Stomach (tissue), 9 donors: ENCODE measurements around the gene CHCT1. TPM values are rescaled to one million over a fixed set of nuclear protein-coding genes. Genes with fewer than 3 reads are reported as not detected.
"Not testable (repeated sequence)": the region's sequence is repeated elsewhere in the genome, so short reads cannot be mapped to it uniquely, and the experiment has no call there.

Experiments used
- DNase-seq, 2 donors: peaks; one replicate each; pipeline versions ENCODE4 v3.0.0 to v3.0.0-alpha.2; 2013 to 2019
- H3K27ac ChIP-seq, 5 donors: fragments of 200-600 bp in 4 of 5; sonication (generic) in 4 of 5; one replicate each; pipeline ENCODE4 v1.5.1; 2013 to 2019; ENCODE audit warnings: mild to moderate bottlenecking in 1 of 5, moderate library complexity in 1 of 5
- H3K27me3 ChIP-seq, 3 donors: fragments of 200-600 bp; sonication (generic); one replicate each; pipeline ENCODE4 v1.5.1; 2017 to 2019; ENCODE audit warnings: mixed run types in 1 of 3
- H3K36me3 ChIP-seq, 4 donors: fragments of 200-600 bp; sonication (generic); 1 replicate in 3 of 4; 2 replicates in 1 of 4; pipeline ENCODE4 v1.5.1; 2016 to 2019
- H3K4me1 ChIP-seq, 4 donors: fragments of 200-600 bp; sonication (generic); one replicate each; pipeline ENCODE4 v1.5.1; 2016 to 2019
- H3K4me3 ChIP-seq, 4 donors: fragments of 200-600 bp; sonication (generic) in 3 of 4; one replicate each; pipeline ENCODE4 v1.5.1; 2016 to 2019; ENCODE audit warnings: mild to moderate bottlenecking in 1 of 4
- H3K9me3 ChIP-seq, 4 donors: fragments of 200-600 bp; sonication (generic); one replicate each; pipeline ENCODE4 v1.5.1; 2016 to 2019
- EP300 ChIP-seq: sonication (generic); formaldehyde crosslinking; IDR thresholded peaks from one replicate; pipeline ENCODE4 v1.6.1; 2017; ENCODE audit warnings: antibody characterized with exemption
- POLR2A ChIP-seq, 4 donors: fragments of 450-650 bp; IDR thresholded peaks; one replicate each; pipeline ENCODE4 v1.6.1; 2016; ENCODE audit warnings: antibody characterized with exemption in 4 of 4, control low read depth in 2 of 4, mild to moderate bottlenecking in 1 of 4, moderate library complexity in 1 of 4
- POLR2AphosphoS5 ChIP-seq, 3 donors: sonication (generic); formaldehyde crosslinking; IDR thresholded peaks; one replicate each; pipeline ENCODE4 v1.6.1; 2016; ENCODE audit warnings: antibody characterized with exemption in 3 of 3
- WGBS, 5 donors: extraction: QIAGEN DNeasy Blood & Tissue Kit in 3 of 5; methylation state at CpG; one replicate each; pipeline versions ENCODE4 v1.1.5 to v1.1.7; 2013 to 2018; 5-methylcytosine and 5-hydroxymethylcytosine counted together
- intact Hi-C: fragments of 100-400 bp; cut with DNase I; formaldehyde crosslinking; loops from one replicate; pipeline ENCODE4 v1.15.1; 2023; ENCODE audit warnings: low total_unique reads
- polyA plus RNA-seq, 3 donors: library from polyadenylated mRNA; stranded (reverse); fragments of 200-250 nt; gene quantifications; one replicate each; pipeline ENCODE4 v1.2.3, GENCODE V29; 2013
- total RNA-seq, 5 donors: library from RNA; depleted of rRNA; stranded (reverse); fragments of >200 nt; gene quantifications; one replicate each; pipeline versions ENCODE4 v1.1.0 to v1.2.3, GENCODE V29; 2014 to 2016
- TF ChIP-seq, protein P1 (sequence below), 7 experiments: fragments of 450-650 bp in 4 of 7; fragments of 200-600 bp in 3 of 7; sonication (generic) in 3 of 7; IDR thresholded peaks; one replicate each; pipeline ENCODE4 v1.5.1; 2016 to 2019; ENCODE audit warnings: antibody characterized with exemption in 7 of 7, control low read depth in 2 of 7, mild to moderate bottlenecking in 1 of 7
- donor health status: healthy with polysubstance abuse.
- donor health status: Bipolar disorder and iron deficiency.
- donor health status: healthy.

Gene CHCT1
- total and polyA plus RNA-seq, 8 donors = not detected

DNA sequence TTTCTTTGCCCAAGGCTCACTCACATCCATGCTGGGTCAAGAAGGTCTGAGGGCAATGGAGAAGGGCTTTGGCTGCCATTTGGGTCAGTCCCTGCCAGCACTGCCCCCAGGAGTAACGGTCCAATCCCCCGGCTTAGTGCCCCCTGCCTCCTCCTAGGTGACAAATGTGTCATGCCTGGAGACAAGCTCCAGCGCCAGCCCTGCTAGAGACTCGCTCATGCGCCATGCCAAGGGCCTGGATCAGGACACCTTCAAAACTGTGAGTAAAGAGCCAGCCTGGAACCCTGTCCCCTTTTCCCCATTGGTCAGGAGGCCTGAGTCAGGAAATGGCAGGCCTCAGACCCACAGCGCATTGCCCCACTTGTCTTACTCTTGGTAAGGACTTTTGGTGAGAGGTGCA, 3.3 kb downstream of the CHCT1 start:
- DNase-seq = no peak
- H3K9me3 ChIP-seq = no peaks in the 10 kb centered on the region
- no peaks in the 10 kb centered on the region for H3K36me3 ChIP-seq
- WGBS, 5 donors = 80 to 91% (median 90%) methylated on average over 3 to 6 of the region's 6 CpGs
- TF ChIP-seq POLR2AphosphoS5 (IDR thresholded peaks at IDR 0.05) (no peak), POLR2A (IDR thresholded peaks at IDR 0.05) (no peak), EP300 (no peak)
- TF ChIP-seq, protein P1, sequence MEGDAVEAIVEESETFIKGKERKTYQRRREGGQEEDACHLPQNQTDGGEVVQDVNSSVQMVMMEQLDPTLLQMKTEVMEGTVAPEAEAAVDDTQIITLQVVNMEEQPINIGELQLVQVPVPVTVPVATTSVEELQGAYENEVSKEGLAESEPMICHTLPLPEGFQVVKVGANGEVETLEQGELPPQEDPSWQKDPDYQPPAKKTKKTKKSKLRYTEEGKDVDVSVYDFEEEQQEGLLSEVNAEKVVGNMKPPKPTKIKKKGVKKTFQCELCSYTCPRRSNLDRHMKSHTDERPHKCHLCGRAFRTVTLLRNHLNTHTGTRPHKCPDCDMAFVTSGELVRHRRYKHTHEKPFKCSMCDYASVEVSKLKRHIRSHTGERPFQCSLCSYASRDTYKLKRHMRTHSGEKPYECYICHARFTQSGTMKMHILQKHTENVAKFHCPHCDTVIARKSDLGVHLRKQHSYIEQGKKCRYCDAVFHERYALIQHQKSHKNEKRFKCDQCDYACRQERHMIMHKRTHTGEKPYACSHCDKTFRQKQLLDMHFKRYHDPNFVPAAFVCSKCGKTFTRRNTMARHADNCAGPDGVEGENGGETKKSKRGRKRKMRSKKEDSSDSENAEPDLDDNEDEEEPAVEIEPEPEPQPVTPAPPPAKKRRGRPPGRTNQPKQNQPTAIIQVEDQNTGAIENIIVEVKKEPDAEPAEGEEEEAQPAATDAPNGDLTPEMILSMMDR (IDR thresholded peaks at IDR 0.05) = no peak
- H3K27ac ChIP-seq = no peak overlapping the region
- H3K4me1 ChIP-seq = peaks cover 4 to 15% (median 10%) of the 10 kb centered on the region in 4 donors
- intact Hi-C loops = no loop called here
- H3K27me3 ChIP-seq = no peaks in the 10 kb centered on the region
- H3K4me3 ChIP-seq = no peak overlapping the region

DNA sequence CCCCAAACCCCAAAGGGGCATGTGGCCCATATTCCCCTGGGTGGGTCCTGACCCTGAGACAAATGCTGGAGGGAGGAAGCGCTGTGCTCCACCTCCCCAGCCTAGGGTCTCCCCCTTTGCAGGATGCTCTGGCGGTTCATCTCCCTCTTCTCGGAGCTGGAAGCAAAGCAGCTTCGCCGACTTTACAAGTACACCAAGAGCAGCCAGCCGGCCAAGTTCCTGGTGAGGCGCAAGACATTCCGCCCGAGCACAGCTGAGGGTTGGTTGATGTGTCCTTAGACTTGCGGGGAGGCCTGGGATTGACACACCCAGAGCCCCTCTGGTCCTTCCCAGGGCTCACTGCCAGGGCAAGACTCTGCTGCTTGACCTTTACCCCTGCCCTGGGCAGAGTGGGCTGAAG, 4.3 kb downstream of the CHCT1 start:
- 91 to 93% (median 92%) methylated on average over 6 to 10 of the region's 10 CpGs for WGBS, 5 donors

DNA sequence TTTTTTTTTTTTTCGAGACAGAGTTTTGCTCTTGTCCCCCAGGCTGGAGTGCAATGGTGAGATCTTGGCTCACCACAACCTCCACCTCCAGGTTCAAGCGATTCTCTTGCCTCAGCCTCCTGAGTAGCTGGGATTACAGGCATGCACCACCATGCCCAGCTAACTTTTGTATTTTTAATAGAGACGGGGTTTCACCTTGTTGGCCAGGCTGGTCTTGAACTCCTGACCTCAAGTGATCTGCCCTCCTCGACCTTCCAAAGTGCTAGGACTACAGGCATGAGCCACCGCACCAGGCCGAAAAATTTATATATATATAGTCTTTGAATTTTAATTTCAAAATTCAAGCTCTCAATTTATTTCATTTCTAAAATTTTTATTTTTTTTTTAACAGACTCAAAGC, 6.2 kb downstream of the CHCT1 start:
- H3K36me3 ChIP-seq, H3K4me1 ChIP-seq, H3K4me3 ChIP-seq, DNase-seq, H3K9me3 ChIP-seq, H3K27me3 ChIP-seq, H3K27ac ChIP-seq, intact Hi-C loops: not testable (repeated sequence)
- 85 to 89% (median 86%) methylated on average over 6 of the region's 6 CpGs for WGBS, 5 donors

More for the DNA sequence above, 4.3 kb downstream of the CHCT1 start:
- Histone ChIP-seq H3K27me3 (no peaks in the 10 kb centered on the region), H3K36me3 (no peaks in the 10 kb centered on the region), H3K4me3 (no peak overlapping the region), H3K9me3 (no peaks in the 10 kb centered on the region), H3K4me1 (peaks cover 0 to 5% (median 4%) of the 10 kb centered on the region in 4 donors), H3K27ac (no peak overlapping the region)
- no peak for DNase-seq
- TF ChIP-seq, protein P1 (IDR thresholded peaks at IDR 0.05) = no peak
- no peak for TF ChIP-seq EP300
- TF ChIP-seq POLR2A (IDR thresholded peaks at IDR 0.05) = no peak
- TF ChIP-seq POLR2AphosphoS5 (IDR thresholded peaks at IDR 0.05) = no peak
- intact Hi-C loops = no loop called here

DNA sequence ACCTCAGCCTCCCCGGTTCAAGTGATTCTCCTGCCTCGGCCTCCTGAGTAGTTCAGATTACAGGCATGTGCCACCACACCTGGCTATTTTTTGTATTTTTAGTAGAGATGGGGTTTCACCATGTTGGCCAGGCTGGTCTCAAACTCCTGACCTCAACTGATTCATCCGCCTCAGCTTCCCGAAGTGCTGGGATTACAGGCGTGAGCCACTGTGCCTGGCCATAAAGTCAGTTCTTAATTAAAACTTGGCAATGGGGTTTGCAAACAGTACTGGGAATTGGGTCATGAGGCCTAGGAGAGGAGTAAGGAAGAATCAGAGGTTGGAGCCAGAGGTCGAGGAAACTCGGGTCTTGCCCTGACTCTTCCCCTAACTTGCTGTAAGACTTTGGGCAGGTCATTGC, 8.3 kb downstream of the CHCT1 start:
- intact Hi-C loops = loop anchor here (10.0 kb wide), 1 partner anchor 296 kb away; no protein-coding TSS in a partner anchor
- not testable (repeated sequence) for H3K9me3 ChIP-seq, DNase-seq

DNA sequence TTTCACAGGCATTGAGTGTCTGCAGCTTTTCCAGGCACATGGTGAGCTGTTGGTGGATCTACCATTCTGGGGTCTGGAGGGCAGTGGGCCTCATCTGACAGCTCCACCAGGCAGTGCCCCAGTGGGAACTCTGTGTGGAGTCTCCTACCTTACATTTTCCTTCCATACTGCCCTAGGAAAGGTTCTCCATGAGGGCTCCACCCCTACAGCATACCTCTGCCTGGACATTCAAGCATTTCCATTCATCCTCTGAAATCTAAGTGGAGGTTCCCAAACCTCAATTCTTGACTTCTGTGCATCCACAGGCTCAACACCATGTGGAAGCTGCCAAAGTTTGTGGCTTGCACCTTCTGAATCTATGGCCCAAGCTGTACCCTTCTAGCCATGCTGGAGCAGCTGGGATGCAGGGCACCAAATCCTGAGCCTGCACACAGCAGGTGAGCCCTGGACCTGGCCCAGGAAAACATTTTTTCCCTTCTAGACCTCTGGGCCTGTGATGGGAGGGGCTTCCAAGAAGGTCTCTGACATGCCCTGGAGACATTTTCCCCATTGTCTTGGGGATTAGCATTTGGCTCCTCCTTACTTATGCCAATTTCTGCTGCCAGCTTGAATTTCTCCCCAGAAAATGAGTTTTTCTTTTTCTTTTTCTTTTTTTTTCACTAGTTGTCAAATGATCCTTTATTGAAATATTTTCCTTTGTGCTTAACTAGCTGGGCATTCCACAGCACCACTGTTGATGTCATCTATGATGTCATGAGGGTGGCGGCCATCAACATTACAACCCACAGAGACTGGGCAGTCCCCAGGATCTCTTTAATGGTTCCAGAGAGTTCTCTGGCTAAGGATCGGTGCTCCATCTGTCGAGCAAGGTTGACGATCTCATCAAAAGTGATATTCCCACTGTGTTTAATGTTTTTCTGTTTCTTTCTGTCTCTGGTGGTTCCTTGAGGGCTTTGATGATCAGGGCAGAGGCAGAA, 11.0 kb downstream of the CHCT1 start:
- H3K4me3 ChIP-seq, H3K9me3 ChIP-seq, H3K27ac ChIP-seq, H3K4me1 ChIP-seq, H3K27me3 ChIP-seq, DNase-seq, H3K36me3 ChIP-seq: not testable (repeated sequence)
- WGBS, 5 donors = 91 to 96% (median 95%) methylated on average over 4 of the region's 4 CpGs
- intact Hi-C loops = loop anchor here (10.0 kb wide), 1 partner anchor 299 kb away; no protein-coding TSS in a partner anchor

More for the DNA sequence above, 8.3 kb downstream of the CHCT1 start:
- not testable (repeated sequence) for H3K4me1 ChIP-seq, H3K27me3 ChIP-seq, H3K4me3 ChIP-seq, H3K27ac ChIP-seq, H3K36me3 ChIP-seq
- WGBS, 5 donors = 85 to 96% (median 95%) methylated on average over 7 of the region's 7 CpGs
